Diencephalon (tissue), 1 donor: ENCODE results near the gene TAGLN3. TPM values are rescaled to one million over a fixed set of nuclear protein-coding genes. Genes with fewer than 3 reads are reported as not detected.

Source experiments
- total RNA-seq: library from RNA; depleted of rRNA; stranded (reverse); fragments of >200 nt; gene quantifications from one replicate; pipeline ENCODE4 v1.2.3, GENCODE V29; 2014

Gene TAGLN3
- 103 TPM for total RNA-seq

GRCh38 chr3:111998636-111999483 lies at the start of gene TAGLN3:
Gene TAGLN3 (plus strand): TSS chr3:111998922. CDS start chr3:111999423, 501 bp downstream.

DNA sequence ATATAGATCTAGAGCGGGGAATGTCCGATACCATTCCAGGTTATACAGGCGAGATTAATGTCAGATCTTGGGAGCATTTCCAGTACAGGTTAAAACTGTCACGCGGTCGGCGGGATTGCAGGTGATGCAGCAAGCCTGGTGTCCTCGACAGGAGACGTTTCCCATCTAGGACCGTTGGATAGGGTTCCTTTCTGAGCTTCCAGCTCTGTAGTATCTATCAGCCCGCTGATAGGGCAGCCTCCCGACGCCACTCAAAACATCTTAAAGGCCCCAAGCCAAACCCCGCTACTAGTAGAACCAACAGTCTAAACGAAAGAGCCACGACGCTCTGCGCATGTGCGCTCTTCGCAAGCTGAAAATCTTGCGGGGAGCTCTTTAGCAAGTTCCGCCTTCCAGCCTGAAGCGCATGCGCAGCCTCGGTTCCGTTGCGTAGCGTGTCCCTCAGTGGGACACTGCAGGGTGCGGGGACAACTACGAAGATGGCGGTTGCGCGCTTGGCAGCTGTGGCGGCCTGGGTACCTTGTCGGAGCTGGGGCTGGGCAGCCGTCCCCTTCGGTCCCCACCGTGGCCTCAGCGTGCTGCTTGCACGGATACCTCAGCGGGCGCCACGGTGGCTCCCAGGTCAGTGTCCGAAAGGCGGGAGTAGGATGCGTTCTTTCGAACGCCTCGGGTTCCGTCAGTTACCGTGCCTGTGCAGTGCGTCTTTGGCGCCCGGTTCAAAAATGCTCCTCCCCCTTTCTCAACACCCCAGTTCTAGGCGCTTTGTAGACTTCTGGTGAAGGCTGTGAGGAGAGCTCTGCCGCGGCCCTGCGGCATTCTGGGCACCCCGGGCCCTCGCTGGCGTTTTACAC lies 19.9 kb upstream of the TAGLN3 start, which contains the start of gene ABHD10:
Gene ABHD10 (plus strand): TSS at position 444 of the 851 bp plus-strand sequence. CDS start 36 bp downstream, at position 480.

GRCh38 chr3:112034436-112034835 lies 35.7 kb downstream of the TAGLN3 start, which contains the start of gene TMPRSS7:
Gene TMPRSS7 (plus strand): TSS chr3:112034736. CDS start chr3:112034846, 110 bp downstream.

Other genes with a start within 250 kb of the TAGLN3 start
- 5.8 TPM for gene PHLDB2, start 139.7 kb upstream of the TAGLN3 start, total RNA-seq
- 79.4 TPM for gene ABHD10, start 19.9 kb upstream of the TAGLN3 start, total RNA-seq
- gene TMPRSS7, start 35.8 kb downstream of the TAGLN3 start, total RNA-seq: 0.46 TPM
- gene C3orf52, start 87.5 kb downstream of the TAGLN3 start, total RNA-seq: 1.2 TPM
- not detected for gene GCSAM, start 134.3 kb downstream of the TAGLN3 start, total RNA-seq